ENCODE data around the gene VWA1.
A peak's percentile ranks its signal among the peaks of the same experiment; 100 is the strongest.

Gene VWA1, protein sequence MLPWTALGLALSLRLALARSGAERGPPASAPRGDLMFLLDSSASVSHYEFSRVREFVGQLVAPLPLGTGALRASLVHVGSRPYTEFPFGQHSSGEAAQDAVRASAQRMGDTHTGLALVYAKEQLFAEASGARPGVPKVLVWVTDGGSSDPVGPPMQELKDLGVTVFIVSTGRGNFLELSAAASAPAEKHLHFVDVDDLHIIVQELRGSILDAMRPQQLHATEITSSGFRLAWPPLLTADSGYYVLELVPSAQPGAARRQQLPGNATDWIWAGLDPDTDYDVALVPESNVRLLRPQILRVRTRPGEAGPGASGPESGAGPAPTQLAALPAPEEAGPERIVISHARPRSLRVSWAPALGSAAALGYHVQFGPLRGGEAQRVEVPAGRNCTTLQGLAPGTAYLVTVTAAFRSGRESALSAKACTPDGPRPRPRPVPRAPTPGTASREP

DNA sequence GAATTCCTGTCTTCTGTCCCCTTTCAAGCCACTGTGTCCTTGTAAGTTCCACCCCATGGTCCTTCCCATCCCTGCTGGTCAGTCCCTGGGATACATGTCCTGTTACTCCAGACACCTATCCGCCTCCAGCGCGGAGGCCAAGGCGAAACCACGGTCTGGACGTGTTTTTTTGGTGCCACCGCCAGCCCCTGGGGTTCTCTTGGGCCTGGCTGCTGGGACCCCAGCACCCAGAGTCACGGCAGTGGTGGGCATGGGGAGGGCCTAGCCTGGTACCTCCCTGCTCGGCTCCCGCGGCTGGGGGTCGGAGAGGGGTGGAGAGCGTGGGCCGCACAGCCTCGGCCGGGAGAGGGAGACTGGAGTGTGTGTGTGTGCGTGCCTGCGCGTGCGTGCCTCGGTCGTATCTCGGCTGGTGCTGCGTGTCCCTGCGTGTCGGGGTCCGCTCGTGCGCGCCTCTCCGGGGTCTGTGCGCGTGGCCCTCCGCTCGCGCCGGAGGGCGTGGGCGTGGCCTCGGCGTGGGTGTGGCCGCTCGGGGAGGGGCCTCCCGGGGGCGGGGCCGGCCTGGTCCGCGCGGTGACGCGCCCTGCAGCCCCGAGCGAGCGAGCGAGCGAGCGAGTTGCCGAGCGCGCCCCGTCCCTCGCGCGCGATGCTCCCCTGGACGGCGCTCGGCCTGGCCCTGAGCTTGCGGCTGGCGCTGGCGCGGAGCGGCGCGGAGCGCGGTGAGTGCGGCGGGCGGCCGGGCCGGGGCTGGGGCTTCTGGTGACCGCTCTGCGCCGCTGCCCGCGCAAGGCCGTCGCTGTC is at the start of gene VWA1:
VWA1 (plus strand) TSS at position 585 of the 798 bp plus-strand sequence; CDS start at position 644, 59 bp downstream.
- Histone ChIP-seq H3K4me3 (ENCODE audit: low read length) (peak within 1 kb of the TSS; percentile 41), H3K4me1 (ENCODE audit: control insufficient read depth, insufficient read depth, low read length) (peaks cover 81% of the 10 kb centered on the region), H3K36me3 (ENCODE audit: control insufficient read depth, insufficient read depth, low read length) (no peaks in the 10 kb centered on the region), H3K27me3 (ENCODE audit: control insufficient read depth, insufficient read depth, low read length) (no peaks in the 10 kb centered on the region), H3K9ac (ENCODE audit: low read length) (peak within 1 kb of the TSS; percentile 72), H3K9me3 (ENCODE audit: control insufficient read depth, low read length) (no peaks in the 10 kb centered on the region)

- Histone ChIP-seq H3K27me3 (ENCODE audit: control insufficient read depth, insufficient read depth, low read length) (no peaks in the 10 kb centered on the region), H3K9me3 (ENCODE audit: control insufficient read depth, low read length) (no peaks in the 10 kb centered on the region), H3K4me3 (ENCODE audit: low read length) (no peak overlapping the region), H3K36me3 (ENCODE audit: control insufficient read depth, insufficient read depth, low read length) (peaks cover 42% of the 10 kb centered on the region), H3K4me1 (ENCODE audit: control insufficient read depth, insufficient read depth, low read length) (no peaks in the 10 kb centered on the region), H3K9ac (ENCODE audit: low read length) (no peak overlapping the region)
These were observed 49.6 kb upstream of the VWA1 start for GRCh38 chr1:1385931-1386330.

- Histone ChIP-seq H3K36me3 (ENCODE audit: control insufficient read depth, insufficient read depth, low read length) (peaks cover 47% of the 10 kb centered on the region), H3K4me1 (ENCODE audit: control insufficient read depth, insufficient read depth, low read length) (no peaks in the 10 kb centered on the region), H3K9me3 (ENCODE audit: control insufficient read depth, low read length) (no peaks in the 10 kb centered on the region), H3K9ac (ENCODE audit: low read length) (no peak overlapping the region), H3K27me3 (ENCODE audit: control insufficient read depth, insufficient read depth, low read length) (no peaks in the 10 kb centered on the region), H3K4me3 (ENCODE audit: low read length) (no peak overlapping the region)
These were observed 48.1 kb upstream of the VWA1 start for GRCh38 chr1:1387098-1388077.

DNA sequence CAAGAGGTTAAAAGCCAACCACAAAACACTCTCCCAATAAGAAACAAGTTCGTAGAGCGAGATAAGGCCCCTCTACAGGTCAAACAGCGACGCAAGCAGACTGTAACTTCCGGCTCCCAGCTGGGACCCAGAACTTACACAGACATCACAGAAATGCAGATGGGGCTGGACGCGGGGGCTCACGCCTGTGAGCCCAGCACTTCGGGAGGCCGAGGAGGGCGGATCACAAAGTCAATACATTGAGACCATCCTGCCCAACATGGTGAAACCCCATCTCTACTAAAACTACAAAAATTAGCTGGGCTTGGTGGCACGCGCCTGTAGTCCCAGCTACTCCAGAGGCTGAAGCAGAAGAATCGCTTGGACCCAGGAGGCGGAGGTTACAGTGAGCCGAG is 47.4 kb upstream of the VWA1 start:
- H3K4me1 ChIP-seq (ENCODE audit: control insufficient read depth, insufficient read depth, low read length): no peaks in the 10 kb centered on the region
- H3K9me3 ChIP-seq (ENCODE audit: control insufficient read depth, low read length): no peaks in the 10 kb centered on the region
- H3K36me3 ChIP-seq (ENCODE audit: control insufficient read depth, insufficient read depth, low read length): peaks cover 53% of the 10 kb centered on the region
- H3K9ac ChIP-seq (ENCODE audit: low read length): no peak overlapping the region
- H3K27me3 ChIP-seq (ENCODE audit: control insufficient read depth, insufficient read depth, low read length): no peaks in the 10 kb centered on the region
- no peak overlapping the region for H3K4me3 ChIP-seq (ENCODE audit: low read length)

GRCh38 chr1:1390675-1391074 is 44.8 kb upstream of the VWA1 start:
- Histone ChIP-seq H3K9me3 (ENCODE audit: control insufficient read depth, low read length) (no peaks in the 10 kb centered on the region), H3K4me1 (ENCODE audit: control insufficient read depth, insufficient read depth, low read length) (no peaks in the 10 kb centered on the region), H3K9ac (ENCODE audit: low read length) (no peak overlapping the region), H3K4me3 (ENCODE audit: low read length) (no peak overlapping the region), H3K27me3 (ENCODE audit: control insufficient read depth, insufficient read depth, low read length) (no peaks in the 10 kb centered on the region), H3K36me3 (ENCODE audit: control insufficient read depth, insufficient read depth, low read length) (peaks cover 66% of the 10 kb centered on the region)

DNA sequence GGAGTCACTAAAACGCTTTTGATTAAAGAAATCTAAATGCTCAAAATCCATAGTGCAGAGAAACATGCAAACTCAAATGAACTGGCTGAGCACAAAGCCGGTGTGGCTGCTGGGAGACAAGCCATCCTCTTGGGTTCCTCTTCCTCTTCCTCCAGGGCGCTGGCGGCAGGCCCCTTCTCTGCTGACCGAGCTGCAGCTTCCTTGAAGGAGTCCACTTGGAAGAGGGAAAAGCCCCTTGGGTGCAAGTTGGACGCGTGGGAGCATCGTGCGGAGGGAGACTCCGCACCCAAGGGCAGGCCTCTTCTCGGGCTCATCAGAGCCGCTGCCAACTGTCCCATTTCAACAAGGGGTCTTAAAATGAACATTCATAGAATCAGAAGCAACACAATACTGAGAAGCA is 44.3 kb upstream of the VWA1 start:
- Histone ChIP-seq H3K9me3 (ENCODE audit: control insufficient read depth, low read length) (no peaks in the 10 kb centered on the region), H3K4me1 (ENCODE audit: control insufficient read depth, insufficient read depth, low read length) (no peaks in the 10 kb centered on the region), H3K9ac (ENCODE audit: low read length) (no peak overlapping the region), H3K27me3 (ENCODE audit: control insufficient read depth, insufficient read depth, low read length) (no peaks in the 10 kb centered on the region), H3K4me3 (ENCODE audit: low read length) (no peak overlapping the region), H3K36me3 (ENCODE audit: control insufficient read depth, insufficient read depth, low read length) (peaks cover 61% of the 10 kb centered on the region)

- H3K9ac ChIP-seq (ENCODE audit: low read length): no peak overlapping the region
- no peak overlapping the region for H3K4me3 ChIP-seq (ENCODE audit: low read length)
- no peaks in the 10 kb centered on the region for H3K9me3 ChIP-seq (ENCODE audit: control insufficient read depth, low read length)
- H3K36me3 ChIP-seq (ENCODE audit: control insufficient read depth, insufficient read depth, low read length): peaks cover 55% of the 10 kb centered on the region
- H3K4me1 ChIP-seq (ENCODE audit: control insufficient read depth, insufficient read depth, low read length): peaks cover 10% of the 10 kb centered on the region
- no peaks in the 10 kb centered on the region for H3K27me3 ChIP-seq (ENCODE audit: control insufficient read depth, insufficient read depth, low read length)
These were observed 42.5 kb upstream of the VWA1 start for GRCh38 chr1:1393014-1393413.

DNA sequence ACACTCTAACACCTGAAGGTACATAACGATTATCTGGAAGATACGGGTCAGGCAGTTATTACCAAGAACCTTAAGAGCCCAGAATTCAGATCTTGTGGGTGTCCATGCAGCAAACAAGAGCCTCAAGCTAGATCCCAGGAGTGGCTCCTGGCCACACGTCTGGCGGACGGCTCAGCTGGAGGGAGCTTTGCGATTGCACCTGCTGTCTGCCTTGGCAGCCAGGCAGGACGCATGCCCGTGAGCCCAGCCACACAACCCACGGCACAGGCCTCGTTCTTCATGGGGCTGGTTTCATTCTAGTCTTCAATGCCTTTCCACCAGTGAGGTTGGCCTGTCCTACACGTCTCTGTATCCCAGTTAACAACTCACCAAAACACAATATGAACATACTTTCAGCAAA is 42.1 kb upstream of the VWA1 start:
- peaks cover 14% of the 10 kb centered on the region for H3K4me1 ChIP-seq (ENCODE audit: control insufficient read depth, insufficient read depth, low read length)
- H3K9ac ChIP-seq (ENCODE audit: low read length): no peak overlapping the region
- H3K4me3 ChIP-seq (ENCODE audit: low read length): no peak overlapping the region
- H3K36me3 ChIP-seq (ENCODE audit: control insufficient read depth, insufficient read depth, low read length): peaks cover 53% of the 10 kb centered on the region
- no peaks in the 10 kb centered on the region for H3K27me3 ChIP-seq (ENCODE audit: control insufficient read depth, insufficient read depth, low read length)
- no peaks in the 10 kb centered on the region for H3K9me3 ChIP-seq (ENCODE audit: control insufficient read depth, low read length)

DNA sequence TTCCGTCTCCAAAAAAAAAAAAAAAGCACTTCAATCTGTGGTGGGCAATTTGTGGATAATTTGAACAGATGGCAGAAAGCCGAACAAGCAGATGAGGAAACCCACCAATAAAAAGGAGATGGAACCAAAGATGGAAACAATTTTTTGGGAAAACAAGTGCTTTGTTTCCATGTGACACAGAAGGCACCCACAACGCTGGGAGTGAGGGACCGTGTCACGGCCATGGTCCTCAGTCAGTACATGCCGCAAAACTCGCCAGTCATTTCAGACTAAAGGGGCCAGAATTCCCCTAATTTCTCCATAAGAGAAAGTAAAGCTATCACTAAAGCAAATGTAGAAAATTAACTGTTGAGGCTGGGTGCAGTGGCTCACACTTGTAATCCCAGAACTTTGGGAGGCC is 41.4 kb upstream of the VWA1 start:
- H3K4me1 ChIP-seq (ENCODE audit: control insufficient read depth, insufficient read depth, low read length): peaks cover 15% of the 10 kb centered on the region
- H3K9me3 ChIP-seq (ENCODE audit: control insufficient read depth, low read length): no peaks in the 10 kb centered on the region

DNA sequence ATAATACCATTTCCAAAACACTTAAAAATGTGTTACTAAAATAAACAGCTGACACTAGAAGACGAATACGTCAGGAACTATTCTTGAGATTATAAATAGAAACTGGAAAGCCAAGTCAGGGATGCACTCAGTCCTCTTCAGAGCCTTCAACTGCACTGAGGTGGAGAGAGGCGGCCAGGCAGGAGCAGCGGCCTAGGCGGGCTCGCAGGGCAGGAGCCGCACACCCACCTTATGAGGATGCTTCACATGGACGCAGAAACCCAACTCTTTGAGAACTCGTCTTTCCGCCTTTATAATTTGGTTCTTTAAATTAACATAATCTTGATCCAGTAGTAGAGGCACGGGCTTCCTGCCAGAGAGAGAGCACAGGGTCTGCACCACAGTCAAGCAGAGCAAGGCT is 40.3 kb upstream of the VWA1 start:
- no peak overlapping the region for H3K4me3 ChIP-seq (ENCODE audit: low read length)
- H3K27me3 ChIP-seq (ENCODE audit: control insufficient read depth, insufficient read depth, low read length): no peaks in the 10 kb centered on the region
- H3K4me1 ChIP-seq (ENCODE audit: control insufficient read depth, insufficient read depth, low read length): peaks cover 18% of the 10 kb centered on the region
- peaks cover 43% of the 10 kb centered on the region for H3K36me3 ChIP-seq (ENCODE audit: control insufficient read depth, insufficient read depth, low read length)
- no peak overlapping the region for H3K9ac ChIP-seq (ENCODE audit: low read length)
- H3K9me3 ChIP-seq (ENCODE audit: control insufficient read depth, low read length): no peaks in the 10 kb centered on the region

More for the DNA sequence above, 41.4 kb upstream of the VWA1 start:
- no peak overlapping the region for H3K4me3 ChIP-seq (ENCODE audit: low read length)
- peaks cover 52% of the 10 kb centered on the region for H3K36me3 ChIP-seq (ENCODE audit: control insufficient read depth, insufficient read depth, low read length)
- no peak overlapping the region for H3K9ac ChIP-seq (ENCODE audit: low read length)
- no peaks in the 10 kb centered on the region for H3K27me3 ChIP-seq (ENCODE audit: control insufficient read depth, insufficient read depth, low read length)

- Histone ChIP-seq H3K4me3 (ENCODE audit: low read length) (peak overlapping the region; percentile 80), H3K9ac (ENCODE audit: low read length) (peak overlapping the region; percentile 87), H3K36me3 (ENCODE audit: control insufficient read depth, insufficient read depth, low read length) (peaks cover 25% of the 10 kb centered on the region), H3K9me3 (ENCODE audit: control insufficient read depth, low read length) (no peaks in the 10 kb centered on the region), H3K27me3 (ENCODE audit: control insufficient read depth, insufficient read depth, low read length) (no peaks in the 10 kb centered on the region), H3K4me1 (ENCODE audit: control insufficient read depth, insufficient read depth, low read length) (peaks cover 27% of the 10 kb centered on the region)
These were observed 37.5 kb upstream of the VWA1 start for GRCh38 chr1:1397839-1398523.
